WTC11 (cell line): ENCODE measurements around the gene ZNF140. TPM values are rescaled to one million over a fixed set of nuclear protein-coding genes. Genes with fewer than 3 reads are reported as not detected.

ENCODE experiments used
- ATAC-seq: fragments of 200-7000 bp; cut with Tn5 transposase; 2 replicates; pipeline ENCODE4 v1.10.0; 2021; ENCODE audit warnings: mild to moderate bottlenecking, moderate library complexity
- CTCF ChIA-PET: fragments of 300-600 bp; sonication (Branson Sonifier 250); formaldehyde crosslinking; loops from one replicate; lab custom pipeline; 2021; ENCODE audit warnings: antibody characterized with exemption; lab: Charles Lee
- POLR2A ChIA-PET: fragments of 350-600 bp; sonication (Branson Sonifier 250); formaldehyde crosslinking; loops from one replicate; lab custom pipeline; 2021; ENCODE audit warnings: antibody characterized with exemption; lab: Charles Lee
- DNase-seq: peaks from one replicate; pipeline ENCODE4 v3.0.0; 2021; ENCODE audit warnings: low spot score
- H3K27ac Mint-ChIP-seq: 2 replicates; pipeline ENCODE4 v1.8.0; 2021; ENCODE audit warnings: mixed read lengths
- H3K27me3 Mint-ChIP-seq: 2 replicates; pipeline ENCODE4 v1.8.0; 2021; ENCODE audit warnings: low read depth, mild to moderate bottlenecking, moderate library complexity, mixed read lengths
- H3K36me3 Mint-ChIP-seq: 2 replicates; pipeline ENCODE4 v1.8.0; 2021; ENCODE audit warnings: mixed read lengths
- H3K4me1 Mint-ChIP-seq: 2 replicates; pipeline ENCODE4 v1.8.0; 2022; ENCODE audit warnings: mixed read lengths
- H3K4me3 Mint-ChIP-seq: 2 replicates; pipeline ENCODE4 v1.8.0; 2021; ENCODE audit warnings: mild to moderate bottlenecking, moderate library complexity, mixed read lengths
- H3K9me3 Mint-ChIP-seq: 2 replicates; pipeline ENCODE4 v1.8.0; 2021; ENCODE audit warnings: mixed read lengths
- AFF4 ChIP-seq: sonication (generic); formaldehyde crosslinking; IDR thresholded peaks from 2 replicates; pipeline ENCODE4 v1.8.1; 2023; ENCODE audit warnings: mild to moderate bottlenecking, missing genetic modification reagents, borderline replicate concordance
- ATF1 ChIP-seq: sonication (generic); formaldehyde crosslinking; IDR thresholded peaks from 2 replicates; pipeline ENCODE4 v1.8.1; 2023; ENCODE audit warnings: mild to moderate bottlenecking, moderate library complexity, missing genetic modification reagents
- ATF6 ChIP-seq: sonication (generic); formaldehyde crosslinking; IDR thresholded peaks from 2 replicates; pipeline ENCODE4 v1.8.1; 2023; ENCODE audit warnings: mild to moderate bottlenecking, missing genetic modification reagents
- CREM ChIP-seq: sonication (generic); formaldehyde crosslinking; IDR thresholded peaks from 2 replicates; pipeline ENCODE4 v1.8.1; 2022; ENCODE audit warnings: mild to moderate bottlenecking, missing genetic modification reagents, moderate library complexity
- CTCF ChIP-seq: fragments of 200-600 bp; IDR thresholded peaks from 2 replicates; pipeline ENCODE4 v1.8.0; 2022; ENCODE audit warnings: antibody characterized with exemption
- E2F4 ChIP-seq: sonication (generic); formaldehyde crosslinking; IDR thresholded peaks from 2 replicates; pipeline ENCODE4 v1.8.1; 2022; ENCODE audit warnings: low read depth, mild to moderate bottlenecking, moderate library complexity, missing genetic modification reagents, borderline replicate concordance
- ETV6 ChIP-seq: sonication (generic); formaldehyde crosslinking; IDR thresholded peaks from 2 replicates; pipeline ENCODE4 v1.8.1; 2022; ENCODE audit warnings: mild to moderate bottlenecking, missing genetic modification reagents
- FOXK1 ChIP-seq: sonication (generic); formaldehyde crosslinking; IDR thresholded peaks from 2 replicates; pipeline ENCODE4 v1.8.0; 2022; ENCODE audit warnings: mild to moderate bottlenecking, moderate library complexity, missing genetic modification reagents
- GRHL2 ChIP-seq: fragments of 250-450 bp; sonication (Bioruptor Pico); IDR thresholded peaks from 2 replicates; pipeline ENCODE4 v1.8.0; 2022; ENCODE audit warnings: mild to moderate bottlenecking, moderate library complexity; ENCODE audit not compliant: insufficient replicate concordance, severe bottlenecking
- JUN ChIP-seq: sonication (generic); formaldehyde crosslinking; IDR thresholded peaks from 2 replicates; pipeline ENCODE4 v1.8.0; 2023; ENCODE audit warnings: mild to moderate bottlenecking, missing genetic modification reagents
- MYBL2 ChIP-seq: sonication (generic); formaldehyde crosslinking; IDR thresholded peaks from 2 replicates; pipeline ENCODE4 v1.8.1; 2023; ENCODE audit warnings: mild to moderate bottlenecking, moderate library complexity, missing genetic modification reagents
- PRDM15 ChIP-seq: sonication (generic); formaldehyde crosslinking; IDR thresholded peaks from 2 replicates; pipeline ENCODE4 v1.8.0; 2022; ENCODE audit warnings: missing genetic modification reagents
- PREB ChIP-seq: sonication (generic); formaldehyde crosslinking; IDR thresholded peaks from 2 replicates; pipeline ENCODE4 v1.8.1; 2022; ENCODE audit warnings: mild to moderate bottlenecking, missing genetic modification reagents, moderate library complexity, borderline replicate concordance
- TEAD1 ChIP-seq: sonication (generic); formaldehyde crosslinking; IDR thresholded peaks from 2 replicates; pipeline ENCODE4 v1.8.0; 2022; ENCODE audit warnings: mild to moderate bottlenecking, missing genetic modification reagents
- ZNF219 ChIP-seq: sonication (generic); formaldehyde crosslinking; IDR thresholded peaks from 2 replicates; pipeline ENCODE4 v1.8.0; 2023; ENCODE audit warnings: missing genetic modification reagents, mild to moderate bottlenecking, borderline replicate concordance
- ZNF317 ChIP-seq: sonication (generic); formaldehyde crosslinking; IDR thresholded peaks from 2 replicates; pipeline ENCODE4 v1.8.1; 2023; ENCODE audit warnings: low read depth, mild to moderate bottlenecking, moderate library complexity, missing genetic modification reagents, borderline replicate concordance
- ZNF671 ChIP-seq: fragments of 250-450 bp; sonication (Bioruptor Pico); IDR thresholded peaks from 2 replicates; pipeline ENCODE4 v1.8.0; 2021; ENCODE audit warnings: mild to moderate bottlenecking
- total RNA-seq: library from RNA; stranded (reverse); gene quantifications from 3 replicates; pipeline ENCODE4 v1.2.3, GENCODE V29; 2021

ZNF140 gene
- total RNA-seq, 1 experiment from 2014 or later = 10.3 TPM

- CTCF ChIA-PET = no interaction called here
- H3K27ac Mint-ChIP-seq = no peak overlapping the region
Measured at GRCh38 chr12:133135747-133136146, 55.0 kb downstream of the ZNF140 start.

More at GRCh38 chr12:133135747-133136146, 55.0 kb downstream of the ZNF140 start:
- ATAC-seq (no peak), DNase-seq (no peak)
- H3K4me3 Mint-ChIP-seq = no peak overlapping the region
- H3K9me3 Mint-ChIP-seq = peaks cover 59% of the 10 kb centered on the region
- H3K4me1 Mint-ChIP-seq = peaks cover 7% of the 10 kb centered on the region
- H3K27me3 Mint-ChIP-seq = no peaks in the 10 kb centered on the region; the same call in 1 of the 2 replicates
- POLR2A ChIA-PET = no interaction called here
- peaks cover 84% of the 10 kb centered on the region for H3K36me3 Mint-ChIP-seq
- TF ChIP-seq ZNF317 (CRISPR knock-in tag) = no peak
- TF ChIP-seq GRHL2 (CRISPR knock-in tag) = no peak
- no peak for TF ChIP-seq MYBL2 (CRISPR knock-in tag)
- no peak for TF ChIP-seq TEAD1 (CRISPR knock-in tag)
- TF ChIP-seq ZNF671 (CRISPR knock-in tag) = no peak
- no peak for TF ChIP-seq AFF4 (CRISPR knock-in tag)
- no peak for TF ChIP-seq PREB
- TF ChIP-seq JUN (CRISPR knock-in tag) = no peak
- no peak for TF ChIP-seq ATF1
- TF ChIP-seq CTCF = no peak
- no peak for TF ChIP-seq E2F4
- TF ChIP-seq ATF6 (CRISPR knock-in tag) = no peak
- no peak for TF ChIP-seq FOXK1 (CRISPR knock-in tag)
- TF ChIP-seq PRDM15 (CRISPR knock-in tag) = no peak
- TF ChIP-seq CREM = no peak
- TF ChIP-seq ETV6 (CRISPR knock-in tag) = no peak
- TF ChIP-seq ZNF219 (CRISPR knock-in tag) = no peak
